Thymus (tissue), 11 donors: Measurements from ENCODE around the gene TM9SF2. TPM values are rescaled to one million over a fixed set of nuclear protein-coding genes. Genes with fewer than 3 reads are reported as not detected.

Source experiments
- DNase-seq, 9 donors: peaks; one replicate each; pipeline ENCODE4 v3.0.0-alpha.2; 2013; ENCODE audit warnings: low spot score in 9 of 9, low read depth in 6 of 9, missing footprints in 1 of 9
- H3K27ac ChIP-seq, 2 donors: one replicate each; pipeline ENCODE4 v1.5.1; 2013; ENCODE audit warnings: control low read depth in 1 of 2, low read depth in 1 of 2, low read length in 1 of 2, mild to moderate bottlenecking in 1 of 2, moderate library complexity in 1 of 2
- H3K27me3 ChIP-seq, 2 donors: one replicate each; pipeline ENCODE4 v1.5.1; 2013; ENCODE audit warnings: low read length in 1 of 2; ENCODE audit not compliant: control insufficient read depth in 2 of 2, insufficient read depth in 1 of 2
- H3K36me3 ChIP-seq, 2 donors: one replicate each; pipeline ENCODE4 v1.5.1; 2013; ENCODE audit warnings: low read length in 1 of 2, mild to moderate bottlenecking in 1 of 2, moderate library complexity in 1 of 2; ENCODE audit not compliant: control insufficient read depth in 2 of 2, insufficient read depth in 2 of 2
- H3K4me1 ChIP-seq, 2 donors: one replicate each; pipeline ENCODE4 v1.5.1; 2013; ENCODE audit warnings: low read length in 2 of 2; ENCODE audit not compliant: control insufficient read depth in 2 of 2, insufficient read depth in 2 of 2
- H3K4me3 ChIP-seq, 2 donors: one replicate each; pipeline ENCODE4 v1.5.1; 2013; ENCODE audit warnings: low read length in 2 of 2, control low read depth in 1 of 2, mild to moderate bottlenecking in 1 of 2
- H3K9me3 ChIP-seq, 2 donors: one replicate each; pipeline ENCODE4 v1.5.1; 2013; ENCODE audit warnings: low read length in 1 of 2, mild to moderate bottlenecking in 1 of 2; ENCODE audit not compliant: control insufficient read depth in 2 of 2, insufficient read depth in 1 of 2
- WGBS: extraction: QIAGEN DNeasy Blood & Tissue Kit; methylation state at CpG from one replicate; pipeline ENCODE4 v1.1.7; 2013; 5-methylcytosine and 5-hydroxymethylcytosine counted together
- polyA plus RNA-seq: library from polyadenylated mRNA; stranded (reverse); fragments of 200-250 nt; gene quantifications from one replicate; pipeline ENCODE4 v1.2.3, GENCODE V29; 2013
- total RNA-seq: library from RNA; stranded (reverse); fragments of 120-200 nt; gene quantifications from one replicate; pipeline ENCODE4 v1.2.4, GENCODE V29; 2013
- donor health status: healthy.

The TM9SF2 gene
- total and polyA plus RNA-seq, 2 donors: 61.6 to 71.3 TPM

DNA sequence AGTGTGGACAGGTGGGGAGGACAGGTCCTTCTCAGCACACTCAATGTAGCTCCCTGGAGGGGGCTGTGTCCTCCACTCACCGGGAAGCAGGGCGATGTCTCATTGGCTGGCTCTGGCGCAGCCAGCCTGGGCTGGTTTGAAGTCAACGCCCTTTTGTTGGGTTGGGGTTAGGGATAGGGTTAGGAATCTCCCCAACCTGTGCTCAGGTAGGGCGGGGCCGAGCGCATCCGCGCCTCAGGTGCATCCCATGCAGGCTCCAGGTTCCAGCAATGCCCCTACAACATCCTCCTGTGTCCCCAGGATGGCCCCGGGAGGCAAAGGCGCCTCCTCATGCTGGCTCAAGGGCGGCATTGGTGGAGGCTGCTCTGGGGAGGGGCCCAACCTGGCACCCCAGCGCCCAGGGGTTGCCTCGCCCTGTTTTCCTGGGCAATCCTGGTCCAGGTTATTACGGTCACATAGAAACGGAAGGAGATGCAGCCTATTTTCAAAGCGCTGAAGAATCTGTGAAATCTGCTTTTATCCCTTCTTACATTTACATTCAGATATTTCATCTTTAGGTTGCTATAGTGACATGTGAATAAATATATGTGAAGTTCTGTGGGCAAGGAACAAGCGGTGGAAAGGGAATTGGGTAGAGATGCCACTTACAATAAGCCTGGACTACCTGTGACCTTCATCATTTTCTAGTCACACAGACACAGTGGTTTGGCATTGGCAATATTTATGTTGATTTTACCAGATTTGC lies 74.3 kb downstream of the TM9SF2 start:
- peaks cover 0 to 2% of the 10 kb centered on the region in 2 donors for H3K27me3 ChIP-seq
- no peak for DNase-seq
- 88% methylated on average over 18 of the region's 18 CpGs for WGBS
- H3K9me3 ChIP-seq: no peaks in the 10 kb centered on the region
- no peak overlapping the region for H3K27ac ChIP-seq
- H3K4me1 ChIP-seq: no peaks in the 10 kb centered on the region
- H3K4me3 ChIP-seq: no peak overlapping the region
- no peaks in the 10 kb centered on the region for H3K36me3 ChIP-seq

DNA sequence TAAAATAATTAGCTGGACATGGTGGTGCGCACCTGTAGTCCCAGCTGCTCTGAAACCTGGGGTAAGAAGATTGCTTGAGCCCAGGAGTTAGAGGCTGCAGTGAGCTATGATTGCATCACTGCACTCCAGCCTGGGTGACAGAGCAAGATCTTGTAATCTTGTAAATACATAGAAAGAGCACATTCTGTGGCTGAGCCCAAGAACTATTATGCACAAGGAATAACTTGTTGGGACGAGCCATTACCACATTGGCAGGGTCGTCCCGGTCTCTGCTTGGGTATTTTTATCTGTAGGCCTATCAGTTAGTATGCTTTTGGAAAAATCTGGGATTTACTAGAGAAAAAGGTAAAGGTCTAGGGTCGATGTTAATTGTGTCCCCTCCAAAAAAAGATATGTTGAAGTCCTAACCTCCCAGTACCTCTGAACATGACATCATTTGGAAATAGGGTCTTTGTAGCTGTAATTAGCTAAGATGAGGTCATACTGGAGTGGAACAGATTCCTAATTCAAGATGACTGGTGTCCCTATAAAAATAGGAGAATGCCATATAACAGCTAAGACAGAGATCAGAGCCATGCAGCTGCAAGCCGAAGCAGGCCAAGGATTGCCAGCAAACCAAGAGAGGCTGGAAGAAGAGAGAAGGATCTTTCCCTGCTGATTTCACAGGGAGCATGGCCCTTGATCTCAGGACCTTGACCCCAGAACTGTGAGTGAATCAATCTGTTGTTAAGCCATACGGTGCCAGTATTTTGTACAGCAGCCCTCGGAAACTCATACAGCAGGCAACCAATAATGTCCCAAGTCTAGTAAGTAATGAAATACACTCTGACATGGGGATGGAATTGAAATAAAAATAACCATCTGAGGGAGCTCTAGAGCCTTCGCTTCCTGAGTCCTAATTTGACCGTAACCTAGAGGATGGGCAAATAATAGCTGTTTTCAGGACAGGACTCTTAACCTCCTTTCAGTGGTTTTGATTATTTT lies 77.0 kb downstream of the TM9SF2 start:
- Histone ChIP-seq H3K4me1 (no peaks in the 10 kb centered on the region), H3K27ac (no peak overlapping the region), H3K9me3 (no peaks in the 10 kb centered on the region), H3K4me3 (no peak overlapping the region), H3K36me3 (no peaks in the 10 kb centered on the region), H3K27me3 (peaks cover 0 to 2% of the 10 kb centered on the region in 2 donors)
- no peak for DNase-seq
- WGBS: 94% methylated on average over 10 of the region's 10 CpGs

DNA sequence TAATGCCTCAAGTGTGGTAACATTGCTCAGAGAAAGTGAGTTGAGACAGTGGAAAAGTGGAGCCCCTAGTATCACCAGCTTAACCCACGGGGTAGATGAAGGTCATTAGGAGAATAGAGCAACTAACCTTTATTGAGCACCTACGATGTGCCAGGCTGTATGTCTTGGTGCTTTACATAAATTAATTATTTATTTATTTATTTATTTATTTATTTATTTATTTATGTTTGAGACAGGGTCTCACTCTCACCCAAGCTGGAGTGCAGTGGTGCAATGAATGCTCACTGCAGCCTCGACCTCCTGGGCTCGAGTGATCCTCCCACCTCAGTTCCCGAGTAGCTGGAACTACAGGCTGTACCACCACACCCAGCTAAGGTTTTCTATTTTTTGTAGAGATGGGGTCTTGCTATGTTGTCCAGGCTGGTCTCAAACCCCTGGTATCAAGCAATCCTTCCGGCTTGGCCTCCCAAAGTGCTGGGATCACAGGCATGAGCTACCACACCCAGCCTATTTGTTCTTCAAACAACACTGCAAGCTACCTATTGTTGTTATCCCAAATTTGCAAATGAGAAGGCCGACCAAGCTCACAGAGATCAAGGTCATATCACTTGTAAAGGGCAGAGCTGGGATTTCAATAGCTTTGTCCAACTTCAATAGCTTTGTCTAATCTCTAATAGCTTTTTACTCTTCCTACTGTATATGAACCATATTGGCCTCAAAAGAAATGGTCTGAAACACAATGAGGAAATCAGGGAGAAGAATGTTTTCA lies 79.4 kb downstream of the TM9SF2 start:
- no peak for DNase-seq
- no peak overlapping the region for H3K4me3 ChIP-seq
- 98% methylated on average over 7 of the region's 7 CpGs for WGBS

DNA sequence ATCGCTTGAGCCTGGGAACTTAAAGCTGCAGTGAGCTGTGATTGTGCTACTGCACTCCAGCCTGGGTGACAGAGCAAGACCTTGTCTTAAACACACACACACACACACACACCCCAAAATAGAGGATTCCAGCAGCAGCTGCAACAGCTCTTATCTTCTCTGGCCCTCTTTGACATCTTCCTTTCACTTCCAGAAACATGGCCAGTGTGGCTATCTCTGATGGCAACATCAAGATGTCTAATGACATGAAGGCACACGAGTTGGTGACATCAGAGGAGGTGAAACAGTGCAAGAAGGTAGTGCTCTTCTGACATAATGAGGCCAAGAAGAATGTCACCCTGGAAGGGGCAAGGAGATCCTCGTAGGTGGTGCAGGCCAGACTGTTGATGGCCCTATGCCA lies 81.2 kb downstream of the TM9SF2 start:
- no peak overlapping the region for H3K27ac ChIP-seq
- WGBS: 85% methylated on average over 3 of the region's 3 CpGs
- H3K36me3 ChIP-seq: no peaks in the 10 kb centered on the region
- H3K4me3 ChIP-seq: no peak overlapping the region
- no peaks in the 10 kb centered on the region for H3K4me1 ChIP-seq
- H3K27me3 ChIP-seq: no peaks in the 10 kb centered on the region
- no peak for DNase-seq
- no peaks in the 10 kb centered on the region for H3K9me3 ChIP-seq

More for the DNA sequence above, 79.4 kb downstream of the TM9SF2 start:
- H3K27ac ChIP-seq: no peak overlapping the region
- no peaks in the 10 kb centered on the region for H3K36me3 ChIP-seq
- no peaks in the 10 kb centered on the region for H3K4me1 ChIP-seq
- no peaks in the 10 kb centered on the region for H3K27me3 ChIP-seq
- H3K9me3 ChIP-seq: no peaks in the 10 kb centered on the region

DNA sequence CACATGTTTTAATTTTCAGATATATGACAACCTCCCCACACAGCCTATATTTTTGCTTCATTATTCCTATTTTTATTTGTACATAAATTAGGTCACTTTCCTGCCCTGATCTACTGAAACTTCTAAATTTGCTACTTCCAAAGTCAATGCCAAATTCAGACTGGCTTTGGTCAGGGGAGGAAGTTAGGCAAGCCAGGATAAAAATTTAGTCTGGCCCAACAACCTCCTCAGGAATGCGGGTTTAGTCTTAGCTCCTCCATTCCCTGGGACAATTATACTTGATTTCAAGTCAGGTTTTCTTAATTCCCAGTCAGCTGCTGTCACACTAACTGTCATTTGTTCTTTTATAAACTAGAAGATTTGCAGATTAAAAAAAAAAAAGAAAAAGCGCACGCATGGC lies 84.3 kb downstream of the TM9SF2 start:
- Histone ChIP-seq H3K27ac (no peak overlapping the region), H3K9me3 (no peaks in the 10 kb centered on the region), H3K4me3 (no peak overlapping the region), H3K4me1 (no peaks in the 10 kb centered on the region), H3K36me3 (no peaks in the 10 kb centered on the region), H3K27me3 (no peaks in the 10 kb centered on the region)
- WGBS: 98% methylated on average over 3 of the region's 3 CpGs
- no peak for DNase-seq

DNA sequence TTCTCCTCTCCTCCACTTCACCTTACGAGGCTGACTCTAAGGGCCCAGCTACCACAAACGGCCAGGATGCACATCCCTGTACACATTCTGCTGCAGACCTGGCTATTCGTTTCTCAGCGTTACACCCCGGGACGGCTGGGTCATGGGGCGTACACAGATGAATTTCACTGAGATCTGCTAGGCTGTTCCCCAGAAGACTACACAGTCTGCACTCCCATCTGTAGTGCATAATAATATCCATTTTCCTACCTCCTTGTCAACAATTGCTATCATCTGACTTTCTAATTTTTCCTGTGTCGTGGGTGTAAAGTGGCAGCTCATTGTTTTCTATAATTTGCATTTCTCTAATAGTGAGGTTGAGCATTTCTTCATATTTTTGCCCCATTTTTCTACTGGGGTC lies 85.7 kb downstream of the TM9SF2 start:
- Histone ChIP-seq H3K27ac (no peak overlapping the region), H3K36me3 (no peaks in the 10 kb centered on the region), H3K4me1 (no peaks in the 10 kb centered on the region), H3K4me3 (no peak overlapping the region), H3K27me3 (no peaks in the 10 kb centered on the region), H3K9me3 (no peaks in the 10 kb centered on the region)
- WGBS: 96% methylated on average over 8 of the region's 8 CpGs
- no peak for DNase-seq

DNA sequence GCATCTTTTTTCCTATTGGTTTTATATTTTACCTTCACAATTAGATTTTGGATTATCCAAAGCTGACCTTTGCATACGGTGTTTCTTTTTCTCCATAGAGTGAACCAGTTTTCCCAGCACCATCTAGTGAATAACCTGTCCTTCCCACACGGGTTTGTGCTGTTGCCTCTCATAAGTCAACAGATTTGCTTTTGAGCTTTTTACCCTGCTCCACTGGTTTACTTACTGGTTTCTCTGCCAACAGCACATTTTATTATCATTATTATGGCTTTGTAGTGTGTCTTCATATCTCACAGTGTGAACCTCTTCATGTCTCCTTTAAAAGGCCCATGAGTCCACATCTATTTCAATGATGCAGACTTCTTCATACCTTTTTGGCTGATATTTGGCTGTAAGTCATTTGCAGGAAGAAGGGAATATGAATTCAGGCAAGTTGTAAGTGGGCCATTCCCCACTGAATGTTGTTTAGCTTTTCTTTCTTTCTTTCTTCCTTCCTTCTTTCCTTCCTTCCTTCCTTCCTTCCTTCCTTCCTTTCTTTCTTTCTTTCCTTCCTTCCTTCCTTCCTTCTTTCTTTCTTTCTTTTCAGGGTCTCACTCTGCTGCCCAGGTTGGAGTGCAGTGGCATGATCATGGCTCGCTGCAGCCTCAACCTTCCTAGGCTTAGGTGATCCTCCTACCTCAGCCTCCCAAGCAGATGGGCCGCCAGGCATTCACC lies 86.8 kb downstream of the TM9SF2 start:
- Histone ChIP-seq H3K4me1 (no peaks in the 10 kb centered on the region), H3K36me3 (no peaks in the 10 kb centered on the region), H3K9me3 (no peaks in the 10 kb centered on the region), H3K4me3 (no peak overlapping the region), H3K27me3 (no peaks in the 10 kb centered on the region), H3K27ac (no peak overlapping the region)
- WGBS: 97% methylated on average over 4 of the region's 4 CpGs
- DNase-seq: no peak

DNA sequence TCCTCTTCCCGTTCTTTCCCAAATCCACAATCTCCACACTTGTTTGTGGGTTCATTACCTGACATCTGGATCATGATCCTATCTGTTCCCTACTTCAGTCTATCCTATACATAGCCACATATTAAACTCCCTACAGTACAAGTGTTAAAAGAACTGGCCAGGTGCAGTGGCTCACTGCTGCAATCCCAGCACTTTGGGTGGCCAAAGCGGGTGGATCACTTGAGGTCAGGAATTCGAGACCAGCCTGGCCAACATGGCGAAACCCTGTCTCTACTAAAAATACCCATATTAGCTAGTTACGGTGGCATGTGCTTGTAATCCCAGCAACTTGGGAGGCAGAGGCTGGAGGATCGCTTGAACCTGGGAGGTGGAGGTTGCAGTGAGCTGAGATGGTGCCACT lies 88.3 kb downstream of the TM9SF2 start:
- Histone ChIP-seq H3K36me3 (no peaks in the 10 kb centered on the region), H3K4me3 (no peak overlapping the region), H3K27me3 (no peaks in the 10 kb centered on the region), H3K27ac (no peak overlapping the region), H3K9me3 (no peaks in the 10 kb centered on the region), H3K4me1 (no peaks in the 10 kb centered on the region)
- WGBS: 97% methylated on average over 6 of the region's 6 CpGs
- no peak for DNase-seq
